ENCODE measurements around the gene HAUS8.

Gene HAUS8

DNA sequence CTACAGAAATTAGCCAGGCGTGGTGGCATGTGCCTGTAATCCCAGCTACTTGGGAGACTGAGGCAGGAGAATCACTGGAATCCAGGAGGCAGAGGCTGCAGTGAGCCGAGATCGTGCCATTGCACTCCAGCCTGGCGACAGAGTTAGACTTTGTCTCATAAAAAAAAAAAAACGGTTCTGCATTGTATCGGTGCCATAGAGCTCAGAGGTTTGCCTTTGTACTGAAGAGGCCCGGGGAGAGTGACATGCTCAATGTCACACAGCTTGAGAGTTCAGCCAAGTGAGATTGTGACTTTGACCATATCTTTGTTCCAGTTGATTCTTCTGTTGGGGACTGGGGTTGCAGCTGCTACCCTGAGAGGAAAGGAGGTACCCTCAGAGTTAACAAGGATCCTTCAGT lies 4.3 kb downstream of the HAUS8 start:
- Histone ChIP-seq H3K36me3 (ENCODE audit: control insufficient read depth, low read length) (peaks cover 89% of the 10 kb centered on the region), H3K27me3 (ENCODE audit: control insufficient read depth, low read length) (no peaks in the 10 kb centered on the region), H3K9me2 (replicated peaks; ENCODE audit: control insufficient read depth, low read length) (no peaks in the 10 kb centered on the region), H3K27ac (ENCODE audit: low read depth, low read length) (no peak overlapping the region), H3K4me3 (ENCODE audit: low read length) (no peak overlapping the region), H3F3A (ENCODE audit: control insufficient read depth, insufficient read depth) (peaks cover 8% of the 10 kb centered on the region), H3K4me1 (ENCODE audit: control insufficient read depth, low read length) (peaks cover 77% of the 10 kb centered on the region), H3K79me2 (ENCODE audit: control insufficient read depth, low read length) (peaks cover 93% of the 10 kb centered on the region), H3K9me3 (ENCODE audit: control insufficient read depth, insufficient read depth, low read length) (no peaks in the 10 kb centered on the region), H3K4me2 (ENCODE audit: low read length) (no peak overlapping the region), H4K20me1 (ENCODE audit: control insufficient read depth, insufficient read depth, low read depth, low read length) (peaks cover 14% of the 10 kb centered on the region)
- TF ChIP-seq, protein P1, sequence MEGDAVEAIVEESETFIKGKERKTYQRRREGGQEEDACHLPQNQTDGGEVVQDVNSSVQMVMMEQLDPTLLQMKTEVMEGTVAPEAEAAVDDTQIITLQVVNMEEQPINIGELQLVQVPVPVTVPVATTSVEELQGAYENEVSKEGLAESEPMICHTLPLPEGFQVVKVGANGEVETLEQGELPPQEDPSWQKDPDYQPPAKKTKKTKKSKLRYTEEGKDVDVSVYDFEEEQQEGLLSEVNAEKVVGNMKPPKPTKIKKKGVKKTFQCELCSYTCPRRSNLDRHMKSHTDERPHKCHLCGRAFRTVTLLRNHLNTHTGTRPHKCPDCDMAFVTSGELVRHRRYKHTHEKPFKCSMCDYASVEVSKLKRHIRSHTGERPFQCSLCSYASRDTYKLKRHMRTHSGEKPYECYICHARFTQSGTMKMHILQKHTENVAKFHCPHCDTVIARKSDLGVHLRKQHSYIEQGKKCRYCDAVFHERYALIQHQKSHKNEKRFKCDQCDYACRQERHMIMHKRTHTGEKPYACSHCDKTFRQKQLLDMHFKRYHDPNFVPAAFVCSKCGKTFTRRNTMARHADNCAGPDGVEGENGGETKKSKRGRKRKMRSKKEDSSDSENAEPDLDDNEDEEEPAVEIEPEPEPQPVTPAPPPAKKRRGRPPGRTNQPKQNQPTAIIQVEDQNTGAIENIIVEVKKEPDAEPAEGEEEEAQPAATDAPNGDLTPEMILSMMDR (IDR thresholded peaks at IDR 0.05; ENCODE audit: low read depth, low read length, poor library complexity, severe bottlenecking) = no peak
- TF ChIP-seq EZH2phosphoT487 (IDR thresholded peaks at IDR 0.05; ENCODE audit: borderline replicate concordance, low read length) = no peak

DNA sequence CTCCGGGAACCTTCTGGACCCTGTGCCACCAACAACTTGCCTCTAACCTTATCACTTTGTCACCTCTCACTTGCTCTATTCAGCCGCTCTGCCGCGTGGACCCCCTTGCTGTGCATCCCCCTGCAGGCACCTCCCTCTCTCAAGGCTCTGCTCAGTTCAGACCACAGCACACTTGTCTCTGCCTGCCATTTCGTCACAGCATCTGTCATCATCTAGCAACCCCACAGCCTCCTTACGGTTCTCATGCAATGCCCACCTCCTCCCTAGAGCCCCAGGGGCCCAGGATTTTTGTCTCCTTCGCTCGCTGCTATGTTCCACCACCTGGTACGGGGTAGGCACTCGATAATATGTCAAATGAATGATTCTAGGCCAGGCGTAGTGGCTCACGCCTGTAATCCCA lies 4.8 kb downstream of the HAUS8 start:
- peaks cover 77% of the 10 kb centered on the region for H3K4me1 ChIP-seq (ENCODE audit: control insufficient read depth, low read length)
- H3F3A ChIP-seq (ENCODE audit: control insufficient read depth, insufficient read depth) = peaks cover 8% of the 10 kb centered on the region
- peaks cover 14% of the 10 kb centered on the region for H4K20me1 ChIP-seq (ENCODE audit: control insufficient read depth, insufficient read depth, low read depth, low read length)
- H3K9me2 ChIP-seq (replicated peaks; ENCODE audit: control insufficient read depth, low read length) = no peaks in the 10 kb centered on the region
- TF ChIP-seq EZH2phosphoT487 (IDR thresholded peaks at IDR 0.05; ENCODE audit: borderline replicate concordance, low read length) = no peak
- TF ChIP-seq, protein P1 (IDR thresholded peaks at IDR 0.05; ENCODE audit: low read depth, low read length, poor library complexity, severe bottlenecking) = no peak
- H3K79me2 ChIP-seq (ENCODE audit: control insufficient read depth, low read length) = peaks cover 95% of the 10 kb centered on the region
- no peaks in the 10 kb centered on the region for H3K9me3 ChIP-seq (ENCODE audit: control insufficient read depth, insufficient read depth, low read length)
- H3K27ac ChIP-seq (ENCODE audit: low read depth, low read length) = no peak overlapping the region
- peak overlapping the region; percentile 24; the same call in 1 of the 2 replicates for H3K4me2 ChIP-seq (ENCODE audit: low read length)
- peaks cover 93% of the 10 kb centered on the region for H3K36me3 ChIP-seq (ENCODE audit: control insufficient read depth, low read length)
- no peaks in the 10 kb centered on the region for H3K27me3 ChIP-seq (ENCODE audit: control insufficient read depth, low read length)
- H3K4me3 ChIP-seq (ENCODE audit: low read length) = no peak overlapping the region

DNA sequence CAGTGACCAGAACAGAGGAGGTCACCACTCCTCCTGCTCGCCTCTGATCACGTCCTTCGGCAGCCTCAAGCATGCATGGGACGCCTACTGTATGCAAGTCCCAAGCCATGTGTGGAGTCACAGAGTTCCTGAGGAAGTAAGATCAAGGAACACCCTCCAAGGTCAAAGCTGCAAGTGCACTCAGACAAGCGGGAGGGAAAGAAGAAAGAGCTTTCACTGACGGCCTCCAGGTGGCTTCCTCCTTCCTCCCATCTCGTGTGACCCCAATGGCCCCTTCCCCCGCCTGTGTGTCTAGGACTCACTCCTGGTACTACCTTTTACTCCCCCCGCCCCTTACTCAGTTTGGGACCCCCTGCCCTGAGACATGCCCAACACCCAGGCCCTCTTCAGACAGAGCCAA lies 6.1 kb downstream of the HAUS8 start:
- peaks cover 22% of the 10 kb centered on the region for H4K20me1 ChIP-seq (ENCODE audit: control insufficient read depth, insufficient read depth, low read depth, low read length)
- H3F3A ChIP-seq (ENCODE audit: control insufficient read depth, insufficient read depth) = peaks cover 8% of the 10 kb centered on the region
- H3K27me3 ChIP-seq (ENCODE audit: control insufficient read depth, low read length) = no peaks in the 10 kb centered on the region
- no peaks in the 10 kb centered on the region for H3K9me3 ChIP-seq (ENCODE audit: control insufficient read depth, insufficient read depth, low read length)
- no peak for TF ChIP-seq EZH2phosphoT487 (IDR thresholded peaks at IDR 0.05; ENCODE audit: borderline replicate concordance, low read length)
- TF ChIP-seq, protein P1 (IDR thresholded peaks at IDR 0.05; ENCODE audit: low read depth, low read length, poor library complexity, severe bottlenecking) = no peak
- peaks cover 97% of the 10 kb centered on the region for H3K79me2 ChIP-seq (ENCODE audit: control insufficient read depth, low read length)
- peak overlapping the region; percentile 24 for H3K4me2 ChIP-seq (ENCODE audit: low read length)
- H3K4me3 ChIP-seq (ENCODE audit: low read length) = no peak overlapping the region
- peak overlapping the region; percentile 27; the same call in 1 of the 2 replicates for H3K27ac ChIP-seq (ENCODE audit: low read depth, low read length)
- H3K4me1 ChIP-seq (ENCODE audit: control insufficient read depth, low read length) = peaks cover 84% of the 10 kb centered on the region
- H3K36me3 ChIP-seq (ENCODE audit: control insufficient read depth, low read length) = peaks cover 96% of the 10 kb centered on the region
- no peaks in the 10 kb centered on the region for H3K9me2 ChIP-seq (replicated peaks; ENCODE audit: control insufficient read depth, low read length)
